Measurements from ENCODE around the gene PLAC9.

Gene PLAC9

GRCh38 chr10:80192553-80192952, 60.0 kb downstream of the PLAC9 start:
- DNase-seq (ENCODE audit: insufficient read length, low spot score), result no peak
- no peak for TF ChIP-seq CTCF (IDR thresholded peaks at IDR 0.05; ENCODE audit: insufficient read depth, missing control alignments)
- FAIRE-seq, result no peak

- TF ChIP-seq CTCF (IDR thresholded peaks at IDR 0.05; ENCODE audit: insufficient read depth, missing control alignments), result no peak
- DNase-seq (ENCODE audit: insufficient read length, low spot score) (no peak), FAIRE-seq (no peak)
Measured at GRCh38 chr10:80194373-80195045, 62.0 kb downstream of the PLAC9 start.

Measured in D721Med (cell line).